HFFc6 (cell line): ENCODE results near the gene GOLGA8K. TPM values are rescaled to one million over a fixed set of nuclear protein-coding genes. Genes with fewer than 3 reads are reported as not detected.
"Not testable (repeated sequence)": the region's sequence is repeated elsewhere in the genome, so short reads cannot be mapped to it uniquely, and the experiment has no call there.

Experiments used
- DNase-seq: peaks from one replicate; pipeline ENCODE4 v3.0.0-alpha.2; 2018
- H3K27ac Mint-ChIP-seq: 2 replicates; pipeline ENCODE4 v1.8.0; 2020; ENCODE audit warnings: mild to moderate bottlenecking, mixed read lengths
- H3K27me3 Mint-ChIP-seq: 2 replicates; pipeline ENCODE4 v1.8.0; 2021; ENCODE audit warnings: mild to moderate bottlenecking, moderate library complexity, mixed read lengths; ENCODE audit not compliant: insufficient read depth
- H3K36me3 Mint-ChIP-seq: 2 replicates; pipeline ENCODE4 v1.8.0; 2021; ENCODE audit warnings: low read depth, mixed read lengths
- H3K4me1 Mint-ChIP-seq: 2 replicates; pipeline ENCODE4 v1.8.0; 2020; ENCODE audit warnings: low read depth, mixed read lengths
- H3K4me3 Mint-ChIP-seq: 2 replicates; pipeline ENCODE4 v1.8.0; 2020; ENCODE audit warnings: mild to moderate bottlenecking, moderate library complexity, mixed read lengths
- H3K9me3 Mint-ChIP-seq: 2 replicates; pipeline ENCODE4 v1.8.0; 2020; ENCODE audit warnings: mild to moderate bottlenecking, mixed read lengths
- total RNA-seq, 6 experiments: library from RNA; stranded (reverse); fragmentation: NEBNext Ultra II Directional; extraction: Animal tissue kit (Norgen Biotek cat#: 25700); gene quantifications; 2 replicates in 1 of 6; 3 replicates in 5 of 6; pipeline ENCODE4 v1.2.3, GENCODE V29; 2021

The GOLGA8K gene
- total RNA-seq, 6 experiments from 2014 or later, result not detected

DNA sequence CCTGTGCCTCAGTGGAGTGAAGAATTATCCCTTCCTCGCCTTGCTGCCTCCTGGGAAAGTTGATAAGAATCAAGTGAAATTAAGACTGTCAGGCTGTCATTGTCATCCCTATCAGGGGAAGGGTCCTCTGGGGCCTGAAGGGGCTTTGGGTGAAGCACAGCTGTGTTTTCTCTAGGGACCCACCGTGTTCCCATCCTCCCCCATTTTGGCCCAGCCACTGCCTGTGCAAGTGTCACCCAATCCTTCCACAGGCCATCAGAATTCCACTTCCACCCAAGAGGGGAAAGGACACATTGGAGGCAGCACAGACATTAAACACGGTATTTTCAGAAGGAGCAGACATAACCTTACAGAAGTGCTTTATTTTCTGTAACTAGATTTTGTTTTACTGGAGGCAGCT lies 59.2 kb downstream of the GOLGA8K start:
- H3K4me1 Mint-ChIP-seq, H3K27me3 Mint-ChIP-seq, H3K4me3 Mint-ChIP-seq, DNase-seq, H3K36me3 Mint-ChIP-seq, H3K27ac Mint-ChIP-seq, H3K9me3 Mint-ChIP-seq: not testable (repeated sequence)

Other genes with a start within 250 kb of the GOLGA8K start
- under 1 TPM in 2 of 6 experiments, not detected in 4; 0.17 to 0.43 TPM for gene GOLGA8O, start 52.3 kb upstream of the GOLGA8K start, total RNA-seq
- gene GOLGA8N, start 190.2 kb upstream of the GOLGA8K start, total RNA-seq, result 1 to 10 TPM in 1 of 6 experiments, under 1 TPM in 5; 0.37 to 1.4 (median 0.51) TPM
- gene ARHGAP11A, start 212.2 kb upstream of the GOLGA8K start, total RNA-seq, result 10 to 100 TPM; 24.9 to 95.0 (median 74.6) TPM
- gene SCG5, start 238.4 kb upstream of the GOLGA8K start, total RNA-seq, result 1 to 10 TPM; 2.6 to 5.5 (median 3.5) TPM